GM23338 (cell line): Measurements from ENCODE around the gene AFF2. TPM values are rescaled to one million over a fixed set of nuclear protein-coding genes. Genes with fewer than 3 reads are reported as not detected.

Source experiments
- ATAC-seq: fragments of 200-7000 bp; cut with Tn5 transposase; 3 replicates; pipeline ENCODE4 v1.9.1; 2020
- DNase-seq: peaks from one replicate; pipeline ENCODE4 v3.0.0-alpha.2; 2015; ENCODE audit warnings: low spot score
- H2AFZ ChIP-seq: fragments of 200-600 bp; sonication (generic); 2 replicates; pipeline ENCODE4 v1.8.0; 2016; ENCODE audit warnings: antibody characterized with exemption, mild to moderate bottlenecking, moderate library complexity
- H3F3A ChIP-seq: fragments of 200-600 bp; sonication (generic); replicated peaks from 2 replicates; pipeline ENCODE4 v1.8.0; 2017; ENCODE audit warnings: antibody characterized with exemption, mixed run types, low read depth
- H3K27ac ChIP-seq: fragments of 200-600 bp; sonication (generic); 2 replicates; pipeline ENCODE4 v1.6.1; 2016; ENCODE audit warnings: low read depth
- H3K27me3 ChIP-seq: fragments of 200-600 bp; sonication (generic); 2 replicates; pipeline ENCODE4 v1.8.0; 2016; ENCODE audit warnings: mild to moderate bottlenecking, mixed run types, moderate library complexity; ENCODE audit not compliant: insufficient read depth
- H3K36me3 ChIP-seq: fragments of 200-600 bp; sonication (generic); 2 replicates; pipeline ENCODE4 v1.8.0; 2016; ENCODE audit warnings: mild to moderate bottlenecking; ENCODE audit not compliant: insufficient read depth
- H3K4me1 ChIP-seq: fragments of 200-600 bp; sonication (generic); 2 replicates; pipeline ENCODE4 v1.8.0; 2016; ENCODE audit warnings: mild to moderate bottlenecking, moderate library complexity; ENCODE audit not compliant: insufficient read depth
- H3K4me2 ChIP-seq: fragments of 200-600 bp; sonication (generic); 2 replicates; pipeline ENCODE4 v1.7.1; 2017; ENCODE audit warnings: mixed run types
- H3K4me3 ChIP-seq: fragments of 200-600 bp; sonication (generic); 2 replicates; pipeline ENCODE4 v1.6.1; 2016; ENCODE audit warnings: mixed run types
- H3K79me2 ChIP-seq: fragments of 200-600 bp; sonication (generic); replicated peaks from 2 replicates; pipeline ENCODE4 v1.8.0; 2017; ENCODE audit warnings: mild to moderate bottlenecking; ENCODE audit not compliant: insufficient read depth
- H3K9me2 ChIP-seq: fragments of 200-600 bp; sonication (generic); 2 replicates; pipeline ENCODE4 v1.8.0; 2017; ENCODE audit not compliant: insufficient read depth
- H4K20me1 ChIP-seq: fragments of 200-600 bp; sonication (generic); replicated peaks from 2 replicates; pipeline ENCODE4 v1.8.0; 2017; ENCODE audit warnings: mild to moderate bottlenecking; ENCODE audit not compliant: insufficient read depth
- H3K27ac Mint-ChIP-seq: 2 replicates; pipeline ENCODE4 v1.8.0; 2020; ENCODE audit warnings: inconsistent platforms, mild to moderate bottlenecking, moderate library complexity, mixed read lengths
- H3K27me3 Mint-ChIP-seq: 3 replicates; pipeline ENCODE4 v1.8.0; 2022; ENCODE audit warnings: low read depth, mild to moderate bottlenecking, moderate library complexity, mixed read lengths, inconsistent platforms; ENCODE audit not compliant: insufficient read depth, poor library complexity
- H3K36me3 Mint-ChIP-seq: 3 replicates; pipeline ENCODE4 v1.8.0; 2021; ENCODE audit warnings: low read depth, mild to moderate bottlenecking, inconsistent platforms, moderate library complexity, mixed read lengths
- H3K4me1 Mint-ChIP-seq: 3 replicates; pipeline ENCODE4 v1.8.0; 2020; ENCODE audit warnings: mild to moderate bottlenecking, inconsistent platforms, mixed read lengths
- H3K4me3 Mint-ChIP-seq: 3 replicates; pipeline ENCODE4 v1.8.0; 2021; ENCODE audit warnings: moderate library complexity, mild to moderate bottlenecking, inconsistent platforms, mixed read lengths
- H3K9me3 Mint-ChIP-seq: 3 replicates; pipeline ENCODE4 v1.8.0; 2020; ENCODE audit warnings: moderate library complexity, mild to moderate bottlenecking, inconsistent platforms, mixed read lengths
- CREB1 ChIP-seq: fragments of 250-450 bp; sonication (Bioruptor Pico); IDR thresholded peaks from 2 replicates; pipeline ENCODE4 v1.5.0; 2020; ENCODE audit warnings: low read depth, mild to moderate bottlenecking, moderate library complexity
- CTCF ChIP-seq, 2 experiments: fragments of 200-600 bp in 1 of 2; sonication (generic) in 1 of 2; conservative IDR thresholded peaks; 2 replicates each; pipeline versions ENCODE4 v1.5.1 to v1.6.1; 2016 to 2017; ENCODE audit warnings: antibody characterized with exemption in 2 of 2, low read depth in 2 of 2, mild to moderate bottlenecking in 2 of 2, moderate library complexity in 1 of 2
- ETS1 ChIP-seq: IDR thresholded peaks from 2 replicates; pipeline ENCODE4 v1.6.1; 2016; ENCODE audit warnings: antibody characterized with exemption
- EZH2 ChIP-seq: fragments of 200-600 bp; sonication (generic); IDR thresholded peaks from one replicate; pipeline ENCODE4 v1.8.0; 2017; ENCODE audit warnings: antibody characterized with exemption, mild to moderate bottlenecking, low read depth; ENCODE audit not compliant: unreplicated experiment
- EZH2phosphoT487 ChIP-seq: fragments of 200-600 bp; sonication (generic); IDR thresholded peaks from one replicate; pipeline ENCODE4 v1.8.1; 2018; ENCODE audit warnings: antibody characterized with exemption; ENCODE audit not compliant: unreplicated experiment
- JUNB ChIP-seq: IDR thresholded peaks from one replicate; pipeline ENCODE4 v1.6.1; 2016; ENCODE audit warnings: antibody characterized with exemption; ENCODE audit not compliant: unreplicated experiment
- NANOG ChIP-seq: IDR thresholded peaks from 2 replicates; pipeline ENCODE4 v1.6.1; 2016; ENCODE audit warnings: antibody characterized with exemption, borderline replicate concordance
- POLR2AphosphoS5 ChIP-seq: IDR thresholded peaks from 2 replicates; pipeline ENCODE4 v1.6.1; 2016; ENCODE audit warnings: antibody characterized with exemption, low read depth
- REST ChIP-seq: IDR thresholded peaks from one replicate; pipeline ENCODE4 v1.6.1; 2018; ENCODE audit warnings: antibody characterized with exemption; ENCODE audit not compliant: unreplicated experiment
- STAT1 ChIP-seq: IDR thresholded peaks from one replicate; pipeline ENCODE4 v1.6.1; 2016; ENCODE audit warnings: antibody characterized with exemption; ENCODE audit not compliant: unreplicated experiment
- ZNF114 ChIP-seq: fragments of 250-450 bp; sonication (Bioruptor Pico); IDR thresholded peaks from 2 replicates; pipeline ENCODE4 v1.5.0; 2020; ENCODE audit warnings: mild to moderate bottlenecking, moderate library complexity
- ZNF331 ChIP-seq: fragments of 250-450 bp; sonication (Bioruptor Pico); IDR thresholded peaks from 2 replicates; pipeline ENCODE4 v1.5.0; 2020; ENCODE audit warnings: low read depth, mild to moderate bottlenecking, moderate library complexity
- ZNF462 ChIP-seq: fragments of 250-450 bp; sonication (Bioruptor Pico); IDR thresholded peaks from 2 replicates; pipeline ENCODE4 v1.5.0; 2020; ENCODE audit warnings: mild to moderate bottlenecking, moderate library complexity
- polyA plus RNA-seq: library from polyadenylated mRNA; unstranded; fragments of >200 nt; fragmentation: Nextera tagmentation; extraction: Ambion mirVana; gene quantifications from 2 replicates; pipeline ENCODE4 v1.2.1, GENCODE V29; 2016
- total RNA-seq: library from RNA; depleted of rRNA; stranded (reverse); fragments of >200 nt; shearing (Covaris generic); gene quantifications from 2 replicates; pipeline ENCODE4 v1.2.3, GENCODE V29; 2014

The AFF2 gene
- total and polyA plus RNA-seq, 2 experiments from 2014 or later = 1.6 to 5.8 TPM

- H3K4me1 ChIP-seq = no peaks in the 10 kb centered on the region
- no peak for DNase-seq
- H2AFZ ChIP-seq = no peak overlapping the region
- no peaks in the 10 kb centered on the region for H3K79me2 ChIP-seq
- Mint-ChIP-seq H3K4me3 (no peak overlapping the region), H3K4me1 (peaks cover 5% of the 10 kb centered on the region), H3K9me3 (no peaks in the 10 kb centered on the region), H3K27me3 (no peaks in the 10 kb centered on the region), H3K27ac (no peak overlapping the region), H3K36me3 (no peaks in the 10 kb centered on the region)
- no peaks in the 10 kb centered on the region for H3K36me3 ChIP-seq
- no peaks in the 10 kb centered on the region for H3K27me3 ChIP-seq
- no peak for ATAC-seq
- H3K4me3 ChIP-seq = no peak overlapping the region
- no peaks in the 10 kb centered on the region for H4K20me1 ChIP-seq
- H3K4me2 ChIP-seq = no peak overlapping the region
- H3K9me2 ChIP-seq = no peaks in the 10 kb centered on the region
- no peaks in the 10 kb centered on the region for H3F3A ChIP-seq
- H3K27ac ChIP-seq = no peak overlapping the region
- TF ChIP-seq ETS1 (no peak), JUNB (no peak), REST (no peak), EZH2 (no peak), ZNF331 (no peak), STAT1 (no peak), ZNF114 (CRISPR knock-in tag) (no peak), CTCF (conservative IDR thresholded peaks at IDR 0.05; ENCODE audit: low read depth in 2 of 2) (no peak), EZH2phosphoT487 (no peak), CREB1 (no peak), NANOG (no peak), POLR2AphosphoS5 (no peak), ZNF462 (CRISPR knock-in tag) (no peak)
These were observed 71.9 kb downstream of the AFF2 start for GRCh38 chrX:148572337-148572736.
